H9 (cell line): ENCODE data around the gene PLCG1. TPM values are rescaled to one million over a fixed set of nuclear protein-coding genes. Genes with fewer than 3 reads are reported as not detected.

Source experiments
- DNase-seq: peaks from one replicate; pipeline ENCODE4 v3.0.0-alpha.2; 2017
- H2AFZ ChIP-seq: one replicate; pipeline ENCODE4 v1.6.1; 2013; ENCODE audit warnings: mild to moderate bottlenecking, low read length, control low read depth, moderate library complexity
- H2AK5ac ChIP-seq: 2 replicates; pipeline ENCODE4 v1.6.1; 2013; ENCODE audit warnings: low read length, control low read depth, mixed read lengths; ENCODE audit not compliant: insufficient read length
- H2BK120ac ChIP-seq: one replicate; pipeline ENCODE4 v1.6.1; 2013; ENCODE audit warnings: low read depth, mild to moderate bottlenecking, low read length, control low read depth, inconsistent platforms; ENCODE audit not compliant: poor library complexity, severe bottlenecking
- H2BK12ac ChIP-seq: 2 replicates; pipeline ENCODE4 v1.6.1; 2013; ENCODE audit warnings: low read length, control low read depth, mixed read lengths, low read depth; ENCODE audit not compliant: insufficient read length
- H2BK15ac ChIP-seq: 2 replicates; pipeline ENCODE4 v1.6.1; 2013; ENCODE audit warnings: low read depth, low read length, control low read depth
- H2BK20ac ChIP-seq: one replicate; pipeline ENCODE4 v1.6.1; 2013; ENCODE audit warnings: low read depth, mild to moderate bottlenecking, low read length, control low read depth, inconsistent platforms; ENCODE audit not compliant: poor library complexity, severe bottlenecking
- H2BK5ac ChIP-seq: 2 replicates; pipeline ENCODE4 v1.6.1; 2013; ENCODE audit warnings: low read length, control low read depth, mixed read lengths; ENCODE audit not compliant: insufficient read length
- H3K14ac ChIP-seq: 2 replicates; pipeline ENCODE4 v1.6.1; 2013; ENCODE audit warnings: low read length, control low read depth; ENCODE audit not compliant: insufficient read depth
- H3K18ac ChIP-seq: 2 replicates; pipeline ENCODE4 v1.6.1; 2013; ENCODE audit warnings: low read depth, mild to moderate bottlenecking, mixed read lengths, low read length, control low read depth; ENCODE audit not compliant: insufficient read length
- H3K23ac ChIP-seq: 2 replicates; pipeline ENCODE4 v1.6.1; 2013; ENCODE audit warnings: low read length, control low read depth, mixed read lengths, low read depth; ENCODE audit not compliant: insufficient read length
- H3K23me2 ChIP-seq: 2 replicates; pipeline ENCODE4 v1.6.1; 2013; ENCODE audit warnings: low read depth, mild to moderate bottlenecking, mixed read lengths, low read length, control low read depth; ENCODE audit not compliant: insufficient read length, poor library complexity, severe bottlenecking
- H3K27ac ChIP-seq: 2 replicates; pipeline ENCODE4 v1.5.1; 2013; ENCODE audit warnings: low read length, control low read depth, mixed read lengths, low read depth; ENCODE audit not compliant: insufficient read length
- H3K27me3 ChIP-seq: 2 replicates; pipeline ENCODE4 v1.6.1; 2013; ENCODE audit warnings: low read length, control low read depth, inconsistent platforms; ENCODE audit not compliant: insufficient read depth
- H3K4ac ChIP-seq: 2 replicates; pipeline ENCODE4 v1.6.1; 2013; ENCODE audit warnings: low read depth, mild to moderate bottlenecking, control low read depth, inconsistent platforms, low read length, moderate library complexity
- H3K4me1 ChIP-seq: 2 replicates; pipeline ENCODE4 v1.6.1; 2013; ENCODE audit warnings: low read length, control low read depth, inconsistent platforms; ENCODE audit not compliant: insufficient read depth
- H3K4me2 ChIP-seq: 2 replicates; pipeline ENCODE4 v1.6.1; 2013; ENCODE audit warnings: low read length, control low read depth, mixed read lengths; ENCODE audit not compliant: insufficient read length, insufficient read depth
- H3K56ac ChIP-seq: 2 replicates; pipeline ENCODE4 v1.6.1; 2013; ENCODE audit warnings: low read depth, mild to moderate bottlenecking, mixed read lengths, low read length, control low read depth; ENCODE audit not compliant: insufficient read length
- H3K79me1 ChIP-seq: 2 replicates; pipeline ENCODE4 v1.6.1; 2013; ENCODE audit warnings: low read depth, mild to moderate bottlenecking, moderate library complexity, low read length, control low read depth, inconsistent platforms; ENCODE audit not compliant: insufficient read depth, poor library complexity, severe bottlenecking
- H3K79me2 ChIP-seq: 2 replicates; pipeline ENCODE4 v1.6.1; 2013; ENCODE audit warnings: low read length, control low read depth, inconsistent platforms; ENCODE audit not compliant: insufficient read depth
- H3K9ac ChIP-seq: 2 replicates; pipeline ENCODE4 v1.6.1; 2013; ENCODE audit warnings: low read length, control low read depth, mixed read lengths; ENCODE audit not compliant: insufficient read length; ENCODE audit errors: extremely low read depth
- H3K9me3 ChIP-seq: one replicate; pipeline ENCODE4 v1.6.1; 2013; ENCODE audit warnings: low read depth, low read length, inconsistent platforms; ENCODE audit not compliant: control insufficient read depth
- H3T11ph ChIP-seq: one replicate; pipeline ENCODE4 v1.6.1; 2013; ENCODE audit warnings: mild to moderate bottlenecking, low read length, control low read depth, inconsistent platforms
- H4K20me1 ChIP-seq: one replicate; pipeline ENCODE4 v1.6.1; 2013; ENCODE audit not compliant: control insufficient read depth, insufficient read length, insufficient read depth
- H4K5ac ChIP-seq: 2 replicates; pipeline ENCODE4 v1.6.1; 2013; ENCODE audit warnings: low read depth, mild to moderate bottlenecking, mixed read lengths, low read length, control low read depth; ENCODE audit not compliant: insufficient read length
- H4K8ac ChIP-seq: replicated peaks from 2 replicates; pipeline ENCODE4 v1.6.1; 2013; ENCODE audit warnings: low read length, control low read depth, mixed read lengths, low read depth; ENCODE audit not compliant: insufficient read length
- H4K91ac ChIP-seq: 2 replicates; pipeline ENCODE4 v1.6.1; 2013; ENCODE audit warnings: low read depth, mild to moderate bottlenecking, moderate library complexity, mixed read lengths, low read length, control low read depth; ENCODE audit not compliant: insufficient read length
- H3K27ac Mint-ChIP-seq, 3 experiments: 2 replicates in 2 of 3; 3 replicates in 1 of 3; pipeline ENCODE4 v1.8.0; 2020 to 2021; ENCODE audit warnings: mixed read lengths in 3 of 3, mild to moderate bottlenecking in 1 of 3, moderate library complexity in 1 of 3
- H3K27me3 Mint-ChIP-seq: 2 replicates; pipeline ENCODE4 v1.8.0; 2021; ENCODE audit warnings: low read depth, mild to moderate bottlenecking, moderate library complexity, mixed read lengths
- H3K36me3 Mint-ChIP-seq, 3 experiments: 2 replicates in 2 of 3; 3 replicates in 1 of 3; pipeline ENCODE4 v1.8.0; 2020 to 2021; ENCODE audit warnings: low read depth in 3 of 3, mixed read lengths in 3 of 3; ENCODE audit not compliant: insufficient read depth in 1 of 3
- H3K4me1 Mint-ChIP-seq, 2 experiments: 2 replicates each; pipeline ENCODE4 v1.8.0; 2020; ENCODE audit warnings: mixed read lengths in 2 of 2
- H3K4me3 Mint-ChIP-seq, 2 experiments: 2 replicates in 1 of 2; 3 replicates in 1 of 2; pipeline ENCODE4 v1.8.0; 2020 to 2021; ENCODE audit warnings: mild to moderate bottlenecking in 2 of 2, mixed read lengths in 2 of 2, moderate library complexity in 1 of 2
- H3K9me3 Mint-ChIP-seq, 2 experiments: 2 replicates in 1 of 2; 3 replicates in 1 of 2; pipeline ENCODE4 v1.8.0; 2020; ENCODE audit warnings: mild to moderate bottlenecking in 2 of 2, mixed read lengths in 2 of 2, moderate library complexity in 1 of 2
- WGBS: extraction: QIAGEN DNeasy Blood & Tissue Kit; methylation state at CpG from one replicate; pipeline ENCODE4 v1.1.7; 2013; ENCODE audit warnings: missing lambda C conversion rate, low lambda C conversion rate, mixed read lengths; ENCODE audit not compliant: insufficient read length; ENCODE audit errors: extremely low coverage; 5-methylcytosine and 5-hydroxymethylcytosine counted together
- total RNA-seq: library from RNA; stranded (reverse); gene quantifications from 2 replicates; pipeline ENCODE4 v1.2.1, GENCODE V29; 2021
- TF ChIP-seq, protein P1 (sequence below): fragments of 200-600 bp; sonication (generic); conservative IDR thresholded peaks from 3 replicates; pipeline ENCODE4 v1.8.0; 2021; ENCODE audit warnings: antibody characterized with exemption, mild to moderate bottlenecking

The PLCG1 gene
- total RNA-seq, 1 experiment from 2014 or later: 171 TPM

DNA sequence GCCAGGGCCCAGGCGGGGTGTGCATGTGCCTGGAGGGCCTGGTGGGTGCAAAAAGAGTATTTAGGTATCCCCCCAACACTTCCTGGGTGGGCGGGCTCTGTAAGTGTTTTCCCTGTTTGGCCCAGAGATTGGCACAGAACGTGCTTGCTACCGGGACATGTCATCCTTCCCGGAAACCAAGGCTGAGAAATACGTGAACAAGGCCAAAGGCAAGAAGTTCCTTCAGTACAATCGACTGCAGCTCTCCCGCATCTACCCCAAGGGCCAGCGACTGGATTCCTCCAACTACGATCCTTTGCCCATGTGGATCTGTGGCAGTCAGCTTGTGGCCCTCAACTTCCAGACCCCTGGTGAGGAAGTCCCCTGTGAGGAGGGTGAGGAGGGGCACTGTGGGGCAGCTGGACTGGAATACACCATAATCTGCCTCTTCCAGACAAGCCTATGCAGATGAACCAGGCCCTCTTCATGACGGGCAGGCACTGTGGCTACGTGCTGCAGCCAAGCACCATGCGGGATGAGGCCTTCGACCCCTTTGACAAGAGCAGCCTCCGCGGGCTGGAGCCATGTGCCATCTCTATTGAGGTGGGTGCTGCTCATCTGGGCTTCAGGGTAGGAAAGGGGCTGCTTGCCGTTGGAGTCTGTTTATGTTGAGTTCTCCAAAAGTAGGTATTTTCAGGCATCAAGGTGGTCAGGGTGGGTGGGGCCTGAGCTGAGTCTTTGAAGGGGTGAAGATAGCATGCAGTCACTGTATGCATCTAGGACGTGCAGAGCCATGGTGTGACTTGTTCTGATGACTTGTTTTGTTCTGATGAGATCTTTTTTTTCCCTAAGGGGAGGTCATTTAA is 35.2 kb downstream of the PLCG1 start:
- H3K4me3 Mint-ChIP-seq: no peak overlapping the region
- H2AFZ ChIP-seq: no peak overlapping the region
- no peak overlapping the region for H3K4me2 ChIP-seq
- no peak overlapping the region for H3K56ac ChIP-seq
- peaks cover 8 to 19% of the 10 kb centered on the region in 2 experiments for H3K4me1 Mint-ChIP-seq
- H3K23me2 ChIP-seq: no peaks in the 10 kb centered on the region
- peak; percentile 33 for DNase-seq
- H3K27me3 ChIP-seq: no peaks in the 10 kb centered on the region
- H2AK5ac ChIP-seq: no peak overlapping the region
- no peak overlapping the region for H3K14ac ChIP-seq
- no peaks in the 10 kb centered on the region for H4K20me1 ChIP-seq
- H3K79me1 ChIP-seq: no peaks in the 10 kb centered on the region
- H3K79me2 ChIP-seq: no peaks in the 10 kb centered on the region
- H3K4me1 ChIP-seq: no peaks in the 10 kb centered on the region
- H2BK20ac ChIP-seq: no peak overlapping the region
- H4K91ac ChIP-seq: no peak overlapping the region
- TF ChIP-seq, protein P1, sequence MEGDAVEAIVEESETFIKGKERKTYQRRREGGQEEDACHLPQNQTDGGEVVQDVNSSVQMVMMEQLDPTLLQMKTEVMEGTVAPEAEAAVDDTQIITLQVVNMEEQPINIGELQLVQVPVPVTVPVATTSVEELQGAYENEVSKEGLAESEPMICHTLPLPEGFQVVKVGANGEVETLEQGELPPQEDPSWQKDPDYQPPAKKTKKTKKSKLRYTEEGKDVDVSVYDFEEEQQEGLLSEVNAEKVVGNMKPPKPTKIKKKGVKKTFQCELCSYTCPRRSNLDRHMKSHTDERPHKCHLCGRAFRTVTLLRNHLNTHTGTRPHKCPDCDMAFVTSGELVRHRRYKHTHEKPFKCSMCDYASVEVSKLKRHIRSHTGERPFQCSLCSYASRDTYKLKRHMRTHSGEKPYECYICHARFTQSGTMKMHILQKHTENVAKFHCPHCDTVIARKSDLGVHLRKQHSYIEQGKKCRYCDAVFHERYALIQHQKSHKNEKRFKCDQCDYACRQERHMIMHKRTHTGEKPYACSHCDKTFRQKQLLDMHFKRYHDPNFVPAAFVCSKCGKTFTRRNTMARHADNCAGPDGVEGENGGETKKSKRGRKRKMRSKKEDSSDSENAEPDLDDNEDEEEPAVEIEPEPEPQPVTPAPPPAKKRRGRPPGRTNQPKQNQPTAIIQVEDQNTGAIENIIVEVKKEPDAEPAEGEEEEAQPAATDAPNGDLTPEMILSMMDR: no peak
- no peak overlapping the region for H3K23ac ChIP-seq
- no peak overlapping the region for H3T11ph ChIP-seq
- no peak overlapping the region for H3K9ac ChIP-seq
- no peak overlapping the region for H3K4ac ChIP-seq
- no peak overlapping the region for H3K27ac ChIP-seq
- no peaks in the 10 kb centered on the region for H3K9me3 ChIP-seq
- H2BK120ac ChIP-seq: no peak overlapping the region
- H3K9me3 Mint-ChIP-seq: no peaks in the 10 kb centered on the region
- H4K8ac ChIP-seq: no peak overlapping the region
- peak overlapping the region; percentile 7 to 67 (median 23); a peak in 3 of 7 replicates for H3K27ac Mint-ChIP-seq
- WGBS: no CpG with 5 or more reads among the region's 18 CpGs
- H3K36me3 Mint-ChIP-seq: peaks cover 52 to 95% (median 82%) of the 10 kb centered on the region in 3 experiments; a peak in 6 of 7 replicates
- no peak overlapping the region for H2BK15ac ChIP-seq
- no peak overlapping the region for H4K5ac ChIP-seq
- no peak overlapping the region for H2BK5ac ChIP-seq
- no peak overlapping the region for H2BK12ac ChIP-seq
- no peak overlapping the region for H3K18ac ChIP-seq
- H3K27me3 Mint-ChIP-seq: no peaks in the 10 kb centered on the region
